ENCODE measurements around the gene ARSI. TPM values are rescaled to one million over a fixed set of nuclear protein-coding genes. Genes with fewer than 3 reads are reported as not detected.
A peak's percentile ranks its signal among the peaks of the same experiment; 100 is the strongest.

ARSI gene
- total RNA-seq, 1 donor from 2014 or later: 4.2 TPM

GRCh38 chr5:150256410-150257064, 46.2 kb downstream of the ARSI start:
- no peaks in the 10 kb centered on the region for H4K20me1 ChIP-seq (ENCODE audit: low read depth)
- no peak overlapping the region for H3K9ac ChIP-seq
- no peaks in the 10 kb centered on the region for H3K36me3 Mint-ChIP-seq
- peaks cover 30% of the 10 kb centered on the region for H3K4me1 ChIP-seq
- no peak overlapping the region for H3K27ac ChIP-seq
- no peaks in the 10 kb centered on the region for H3K9me3 Mint-ChIP-seq
- peak; percentile 58 for TF ChIP-seq CTCF (IDR thresholded peaks at IDR 0.05)
- TF ChIP-seq EZH2 (IDR thresholded peaks at IDR 0.05): no peak
- TF ChIP-seq EZH2phosphoT487 (IDR thresholded peaks at IDR 0.05): no peak
- DNase-seq (ENCODE audit: low spot score): peak; percentile 65
- no peaks in the 10 kb centered on the region for H3K9me3 ChIP-seq (ENCODE audit: low read depth)
- no peak overlapping the region for H3K4me3 ChIP-seq
- H3K27me3 Mint-ChIP-seq (ENCODE audit: insufficient read depth, low read depth): peaks cover 9% of the 10 kb centered on the region
- H3K79me2 ChIP-seq (ENCODE audit: low read depth): no peaks in the 10 kb centered on the region
- H3K36me3 ChIP-seq: no peaks in the 10 kb centered on the region
- H3K27me3 ChIP-seq: no peaks in the 10 kb centered on the region
- H3K4me3 Mint-ChIP-seq: peak overlapping the region; percentile 75
- H3K4me1 Mint-ChIP-seq: peaks cover 50% of the 10 kb centered on the region
- no peak overlapping the region for H2AFZ ChIP-seq (replicated peaks)
- H3F3A ChIP-seq (ENCODE audit: low read depth): peaks cover 10% of the 10 kb centered on the region
- peak overlapping the region; percentile 92 for H3K27ac Mint-ChIP-seq
- peak overlapping the region; percentile 62 for H3K4me2 ChIP-seq

- peaks cover 30% of the 10 kb centered on the region for H3K4me1 ChIP-seq
- H3K4me1 Mint-ChIP-seq: peaks cover 50% of the 10 kb centered on the region
- H3K9me3 ChIP-seq (ENCODE audit: low read depth): no peaks in the 10 kb centered on the region
- H3K4me3 Mint-ChIP-seq: peak overlapping the region; percentile 75
- H3K36me3 Mint-ChIP-seq: no peaks in the 10 kb centered on the region
- no peak overlapping the region for H2AFZ ChIP-seq (replicated peaks)
- no peak overlapping the region for H3K27ac ChIP-seq
- H3K4me2 ChIP-seq: peak overlapping the region; percentile 62
- H3K36me3 ChIP-seq: no peaks in the 10 kb centered on the region
- TF ChIP-seq CTCF (IDR thresholded peaks at IDR 0.05) (no peak), EZH2phosphoT487 (IDR thresholded peaks at IDR 0.05) (no peak), EZH2 (IDR thresholded peaks at IDR 0.05) (no peak)
- H3K27ac Mint-ChIP-seq: peak overlapping the region; percentile 92
- peaks cover 10% of the 10 kb centered on the region for H3F3A ChIP-seq (ENCODE audit: low read depth)
- no peaks in the 10 kb centered on the region for H4K20me1 ChIP-seq (ENCODE audit: low read depth)
- H3K27me3 ChIP-seq: no peaks in the 10 kb centered on the region
- H3K4me3 ChIP-seq: no peak overlapping the region
- peaks cover 9% of the 10 kb centered on the region for H3K27me3 Mint-ChIP-seq (ENCODE audit: insufficient read depth, low read depth)
- no peaks in the 10 kb centered on the region for H3K9me3 Mint-ChIP-seq
- no peaks in the 10 kb centered on the region for H3K79me2 ChIP-seq (ENCODE audit: low read depth)
- peak; percentile 72 for DNase-seq (ENCODE audit: low spot score)
- H3K9ac ChIP-seq: no peak overlapping the region
Observed at GRCh38 chr5:150255659-150256409, 46.9 kb downstream of the ARSI start.

GRCh38 chr5:150254774-150255173, 47.9 kb downstream of the ARSI start:
- Histone ChIP-seq H2AFZ (replicated peaks) (peak overlapping the region; percentile 20), H3F3A (ENCODE audit: low read depth) (peaks cover 10% of the 10 kb centered on the region), H3K79me2 (ENCODE audit: low read depth) (no peaks in the 10 kb centered on the region), H3K4me2 (peak overlapping the region; percentile 21), H4K20me1 (ENCODE audit: low read depth) (no peaks in the 10 kb centered on the region), H3K9me3 (ENCODE audit: low read depth) (no peaks in the 10 kb centered on the region), H3K27ac (no peak overlapping the region), H3K27me3 (no peaks in the 10 kb centered on the region), H3K4me3 (no peak overlapping the region), H3K9ac (no peak overlapping the region), H3K4me1 (peaks cover 30% of the 10 kb centered on the region), H3K36me3 (no peaks in the 10 kb centered on the region)
- peak overlapping the region; percentile 93 for H3K27ac Mint-ChIP-seq
- peaks cover 50% of the 10 kb centered on the region for H3K4me1 Mint-ChIP-seq
- no peak for TF ChIP-seq CTCF (IDR thresholded peaks at IDR 0.05)
- TF ChIP-seq EZH2 (IDR thresholded peaks at IDR 0.05): no peak
- no peak for TF ChIP-seq EZH2phosphoT487 (IDR thresholded peaks at IDR 0.05)
- no peak for DNase-seq (ENCODE audit: low spot score)
- H3K36me3 Mint-ChIP-seq: no peaks in the 10 kb centered on the region
- H3K27me3 Mint-ChIP-seq (ENCODE audit: insufficient read depth, low read depth): peaks cover 9% of the 10 kb centered on the region
- H3K9me3 Mint-ChIP-seq: no peaks in the 10 kb centered on the region
- H3K4me3 Mint-ChIP-seq: peak overlapping the region; percentile 13

All from neural progenitor cell (in vitro differentiated cells).